GM23248 (cell line): Measurements from ENCODE around the gene KLK5. TPM values are rescaled to one million over a fixed set of nuclear protein-coding genes. Genes with fewer than 3 reads are reported as not detected.
"Not testable (repeated sequence)": the region's sequence is repeated elsewhere in the genome, so short reads cannot be mapped to it uniquely, and the experiment has no call there.

Source experiments
- DNase-seq: peaks from one replicate; pipeline ENCODE4 v3.0.0-alpha.2; 2015
- H2AFZ ChIP-seq: fragments of 200-600 bp; sonication (generic); 2 replicates; pipeline ENCODE4 v1.6.1; 2016; ENCODE audit warnings: antibody characterized with exemption
- H3F3A ChIP-seq: fragments of 200-600 bp; sonication (generic); 2 replicates; pipeline ENCODE4 v1.6.1; 2016; ENCODE audit warnings: mild to moderate bottlenecking, antibody characterized with exemption, mixed run types; ENCODE audit not compliant: insufficient read depth
- H3K27ac ChIP-seq: fragments of 200-600 bp; sonication (generic); 2 replicates; pipeline ENCODE4 v1.5.1; 2016; ENCODE audit warnings: mild to moderate bottlenecking
- H3K27me3 ChIP-seq: fragments of 200-600 bp; sonication (generic); replicated peaks from 2 replicates; pipeline ENCODE4 v1.6.1; 2016; ENCODE audit warnings: mild to moderate bottlenecking; ENCODE audit not compliant: insufficient read depth
- H3K36me3 ChIP-seq: fragments of 200-600 bp; sonication (generic); 2 replicates; pipeline ENCODE4 v1.6.1; 2016; ENCODE audit warnings: low read depth, mild to moderate bottlenecking
- H3K4me1 ChIP-seq: fragments of 200-600 bp; sonication (generic); 2 replicates; pipeline ENCODE4 v1.6.1; 2016; ENCODE audit warnings: mild to moderate bottlenecking; ENCODE audit not compliant: insufficient read depth
- H3K4me2 ChIP-seq: fragments of 200-600 bp; sonication (generic); one replicate; pipeline ENCODE4 v1.6.1; 2016; ENCODE audit warnings: mild to moderate bottlenecking; ENCODE audit not compliant: unreplicated experiment
- H3K4me3 ChIP-seq: fragments of 200-600 bp; sonication (generic); 2 replicates; pipeline ENCODE4 v1.5.1; 2016; ENCODE audit warnings: mild to moderate bottlenecking
- H3K79me2 ChIP-seq: fragments of 200-600 bp; sonication (generic); 2 replicates; pipeline ENCODE4 v1.6.1; 2016; ENCODE audit warnings: mild to moderate bottlenecking; ENCODE audit not compliant: insufficient read depth
- H3K9ac ChIP-seq: fragments of 200-600 bp; sonication (generic); 2 replicates; pipeline ENCODE4 v1.6.1; 2016; ENCODE audit warnings: mild to moderate bottlenecking
- H3K9me2 ChIP-seq: fragments of 200-600 bp; sonication (generic); 2 replicates; pipeline ENCODE4 v1.6.1; 2016; ENCODE audit warnings: mixed run types, mild to moderate bottlenecking, moderate library complexity; ENCODE audit not compliant: insufficient read depth
- H3K9me3 ChIP-seq: fragments of 200-600 bp; sonication (generic); one replicate; pipeline ENCODE4 v1.6.1; 2017; ENCODE audit warnings: low read depth
- H4K20me1 ChIP-seq: fragments of 200-600 bp; sonication (generic); 2 replicates; pipeline ENCODE4 v1.6.0; 2016; ENCODE audit not compliant: insufficient read depth
- EZH2 ChIP-seq: fragments of 200-600 bp; sonication (generic); IDR thresholded peaks from 2 replicates; pipeline ENCODE4 v1.6.1; 2018; ENCODE audit warnings: antibody characterized with exemption, mild to moderate bottlenecking; ENCODE audit not compliant: insufficient read depth, poor library complexity, severe bottlenecking
- EZH2phosphoT487 ChIP-seq: fragments of 200-600 bp; sonication (generic); IDR thresholded peaks from 2 replicates; pipeline ENCODE4 v1.6.1; 2018; ENCODE audit warnings: antibody characterized with exemption, moderate library complexity, mild to moderate bottlenecking, low read depth; ENCODE audit not compliant: insufficient read depth
- WGBS, 2 experiments: methylation state at CpG; one replicate each; pipeline ENCODE4 v1.1.6; 2015 to 2017; ENCODE audit warnings: low lambda C conversion rate in 2 of 2, low coverage in 1 of 2; ENCODE audit errors: missing lambda C conversion rate in 2 of 2; 5-methylcytosine and 5-hydroxymethylcytosine counted together
- in situ Hi-C: fragments of 300-500 bp; cut with MboI; formaldehyde crosslinking; loops from 2 replicates; pipeline ENCODE4 v1.15.0; 2020
- polyA plus RNA-seq: library from polyadenylated mRNA; unstranded; fragments of >200 nt; fragmentation: Nextera tagmentation; extraction: Ambion mirVana; gene quantifications from 2 replicates; pipeline ENCODE4 v1.2.1, GENCODE V29; 2016
- total RNA-seq: library from RNA; depleted of rRNA; stranded (reverse); fragments of >200 nt; shearing (Covaris generic); gene quantifications from 2 replicates; pipeline ENCODE4 v1.2.3, GENCODE V29; 2014

Gene KLK5
- total and polyA plus RNA-seq, 2 experiments from 2014 or later = not detected

DNA sequence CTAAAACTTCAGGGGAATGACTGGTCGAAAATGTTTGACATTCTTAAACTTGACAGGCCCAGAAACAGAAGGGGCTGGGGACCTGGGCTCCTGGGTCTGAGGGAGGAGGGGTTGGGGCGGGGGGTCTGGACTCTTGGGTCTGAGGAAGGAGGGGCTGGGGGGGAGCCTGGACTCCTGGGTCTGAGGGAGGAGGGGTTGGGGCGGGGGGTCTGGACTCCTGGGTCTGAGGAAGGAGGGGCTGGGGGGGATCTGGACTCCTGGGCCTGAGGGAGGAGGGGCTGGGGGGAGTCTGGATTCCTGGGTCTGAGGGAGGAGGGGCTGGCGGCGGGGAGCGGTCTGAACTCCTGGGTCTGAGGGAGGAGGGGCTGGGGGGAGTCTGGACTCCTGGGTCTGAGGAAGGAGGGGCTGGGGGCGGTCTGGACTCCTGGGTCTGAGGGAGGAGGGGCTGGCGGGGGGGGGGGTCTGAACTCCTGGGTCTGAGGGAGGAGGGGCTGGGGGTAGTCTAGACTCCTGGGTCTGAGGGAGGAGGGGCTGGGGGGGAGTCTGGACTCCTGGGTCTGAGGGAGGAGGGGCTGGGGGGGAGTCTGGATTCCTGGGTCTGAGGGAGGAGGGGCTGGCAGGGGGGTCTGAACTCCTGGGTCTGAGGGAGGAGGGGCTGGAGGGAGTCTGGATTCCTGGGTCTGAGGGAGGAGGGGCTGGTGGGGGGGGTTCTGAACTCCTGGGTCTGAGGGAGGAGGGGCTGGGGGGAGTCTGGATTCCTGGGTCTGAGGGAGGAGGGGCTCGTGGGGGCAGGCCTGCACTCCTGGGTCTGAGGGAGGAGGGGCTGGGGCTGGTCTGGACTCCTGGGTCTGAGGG, 22.1 kb upstream of the KLK5 start:
- in situ Hi-C loops = no loop called here
- Histone ChIP-seq H3K4me1 (no peaks in the 10 kb centered on the region), H3K4me3 (no peak overlapping the region), H3K27me3 (no peaks in the 10 kb centered on the region; the same call in 1 of the 2 replicates), H3K9ac (no peak overlapping the region), H3K36me3 (no peaks in the 10 kb centered on the region), H3K79me2 (no peaks in the 10 kb centered on the region), H3K9me2 (no peaks in the 10 kb centered on the region), H3F3A (no peaks in the 10 kb centered on the region), H3K4me2 (no peak overlapping the region), H4K20me1 (no peaks in the 10 kb centered on the region), H3K27ac (no peak overlapping the region), H3K9me3 (no peaks in the 10 kb centered on the region), H2AFZ (no peak overlapping the region)
- no peak for DNase-seq
- 0 to 17% methylated on average over 1 to 7 of the region's 9 CpGs for WGBS, 2 experiments
- TF ChIP-seq EZH2phosphoT487 = no peak
- TF ChIP-seq EZH2 = no peak

DNA sequence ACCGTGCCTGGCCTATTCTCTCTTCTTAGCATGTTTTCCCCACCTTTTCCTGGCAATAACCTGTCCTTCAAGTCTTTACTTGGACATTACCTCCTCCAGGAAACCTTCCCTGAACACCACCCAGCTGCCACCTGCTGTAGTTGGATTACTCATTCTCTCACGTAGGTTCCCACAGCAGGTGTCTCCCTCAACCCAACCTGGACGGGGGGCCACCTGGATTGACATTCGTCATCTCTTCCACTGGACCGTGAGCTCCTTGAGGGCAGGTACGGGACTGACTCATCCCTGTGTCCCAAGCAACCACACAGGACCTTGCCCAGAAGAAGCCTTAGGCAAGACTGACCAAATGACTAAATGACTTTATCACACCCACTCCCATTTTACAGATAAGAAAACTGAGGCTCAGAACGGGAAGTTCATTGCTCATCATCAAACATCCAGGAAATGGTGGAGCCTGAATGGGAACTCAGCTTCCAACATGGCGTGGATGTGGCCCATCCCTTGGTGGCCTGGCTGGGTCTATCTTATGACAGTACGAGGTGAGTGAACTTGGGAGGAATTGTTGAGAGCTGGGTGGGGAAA, 20.0 kb upstream of the KLK5 start:
- H3K27me3 ChIP-seq = no peaks in the 10 kb centered on the region; the same call in 1 of the 2 replicates

DNA sequence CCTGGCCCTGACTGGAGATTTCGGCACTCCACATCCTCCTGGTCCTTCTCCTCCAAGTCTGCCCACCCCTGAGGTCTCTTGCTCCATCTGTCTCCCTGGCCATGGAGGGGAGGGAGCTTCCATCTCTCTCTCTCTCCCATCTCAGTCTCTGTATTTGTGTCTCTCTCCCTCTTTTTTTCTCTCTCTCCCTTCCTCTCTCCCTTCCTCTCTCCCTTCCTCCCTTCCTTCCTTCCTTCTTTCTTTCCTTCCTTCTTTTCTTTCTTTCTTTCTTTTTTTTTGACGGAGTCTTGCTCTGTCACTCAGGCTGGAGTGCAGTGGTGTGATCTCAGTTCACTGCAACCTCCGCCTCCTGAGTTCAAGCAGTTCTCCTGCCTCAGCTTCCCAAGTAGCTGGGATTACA, 17.0 kb upstream of the KLK5 start:
- DNase-seq, in situ Hi-C loops, H4K20me1 ChIP-seq, H3K27ac ChIP-seq, H3K9me2 ChIP-seq, H3K9me3 ChIP-seq, H3K79me2 ChIP-seq, H3K4me3 ChIP-seq, H2AFZ ChIP-seq, H3K9ac ChIP-seq, H3K4me1 ChIP-seq, H3K27me3 ChIP-seq, H3K36me3 ChIP-seq, H3F3A ChIP-seq, H3K4me2 ChIP-seq: not testable (repeated sequence)
- 15 to 33% methylated on average over 3 of the region's 3 CpGs for WGBS, 2 experiments

More for the DNA sequence above, 20.0 kb upstream of the KLK5 start:
- H3K9me3 ChIP-seq = no peaks in the 10 kb centered on the region
- H3K79me2 ChIP-seq = no peaks in the 10 kb centered on the region
- H3F3A ChIP-seq = no peaks in the 10 kb centered on the region
- H4K20me1 ChIP-seq = no peaks in the 10 kb centered on the region
- H3K9me2 ChIP-seq = no peaks in the 10 kb centered on the region
- no peak overlapping the region for H2AFZ ChIP-seq
- WGBS, 2 experiments = 32 to 41% methylated on average over 9 of the region's 9 CpGs
- H3K27ac ChIP-seq = no peak overlapping the region
- H3K4me2 ChIP-seq = no peak overlapping the region
- no peaks in the 10 kb centered on the region for H3K36me3 ChIP-seq
- DNase-seq = no peak
- H3K4me3 ChIP-seq = no peak overlapping the region
- H3K9ac ChIP-seq = no peak overlapping the region
- H3K4me1 ChIP-seq = no peaks in the 10 kb centered on the region
- TF ChIP-seq EZH2 = no peak
- TF ChIP-seq EZH2phosphoT487 = no peak
- in situ Hi-C loops = no loop called here

DNA sequence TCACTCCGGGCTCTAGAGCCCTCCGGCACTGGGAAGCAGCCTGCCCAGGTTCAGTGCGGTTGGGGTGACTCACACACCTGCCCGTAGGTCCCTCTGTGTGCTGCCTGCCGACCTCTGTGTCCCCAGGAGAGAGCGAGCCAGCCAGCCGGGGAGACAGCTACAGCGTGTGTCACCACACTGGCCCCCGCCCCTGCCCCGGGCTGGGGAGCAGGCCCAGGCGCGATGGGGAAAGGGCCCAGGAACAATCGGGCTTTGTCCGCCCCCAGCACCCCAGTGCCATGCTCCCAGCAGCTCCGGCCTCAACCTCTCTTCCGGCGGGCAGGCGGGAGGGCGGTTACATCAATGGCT, 16.5 kb upstream of the KLK5 start, which contains the start of gene KLK6:
TSS of gene KLK6 (minus strand) at position 179 of the 348 bp plus-strand sequence. CDS start 1,487 bp downstream, outside the sequence.
- in situ Hi-C loops = no loop called here
- Histone ChIP-seq H4K20me1 (no peaks in the 10 kb centered on the region), H3F3A (no peaks in the 10 kb centered on the region), H3K36me3 (no peaks in the 10 kb centered on the region), H3K4me1 (no peaks in the 10 kb centered on the region), H3K9ac (no peak within 1 kb of the TSS), H3K4me3 (no peak within 1 kb of the TSS), H2AFZ (no peak within 1 kb of the TSS), H3K27ac (no peak within 1 kb of the TSS), H3K9me3 (no peaks in the 10 kb centered on the region), H3K4me2 (no peak within 1 kb of the TSS), H3K9me2 (no peaks in the 10 kb centered on the region), H3K27me3 (no peaks in the 10 kb centered on the region), H3K79me2 (no peaks in the 10 kb centered on the region)
- no peak for TF ChIP-seq EZH2
- TF ChIP-seq EZH2phosphoT487 = no peak
- DNase-seq = no peak
- 33 to 60% methylated on average over 11 to 12 of the region's 19 CpGs for WGBS, 2 experiments
